Brain pericyte (primary cell): ENCODE data around the gene FILIP1.

Source experiments
- DNase-seq: peaks from one replicate; pipeline ENCODE4 v3.0.0-alpha.2; 2012; ENCODE audit warnings: low read depth, low spot score

FILIP1 gene

GRCh38 chr6:75296811-75297779 lies 196.5 kb downstream of the FILIP1 start:
- no peak for DNase-seq

GRCh38 chr6:75292555-75292954 lies 201.0 kb downstream of the FILIP1 start:
- DNase-seq = no peak

- no peak for DNase-seq
Observed at GRCh38 chr6:75291744-75292143, 201.9 kb downstream of the FILIP1 start.

- no peak for DNase-seq
Observed at GRCh38 chr6:75291331-75291730, 202.3 kb downstream of the FILIP1 start.

- DNase-seq = no peak
Observed at GRCh38 chr6:75290136-75290945, 203.3 kb downstream of the FILIP1 start.

GRCh38 chr6:75288023-75288422 lies 205.6 kb downstream of the FILIP1 start:
- no peak for DNase-seq

- no peak for DNase-seq
Observed at GRCh38 chr6:75287424-75287823, 206.2 kb downstream of the FILIP1 start.

GRCh38 chr6:75286955-75287354 lies 206.6 kb downstream of the FILIP1 start:
- no peak for DNase-seq

GRCh38 chr6:75285283-75285639 lies 208.3 kb downstream of the FILIP1 start:
- no peak for DNase-seq

GRCh38 chr6:75284632-75285282 lies 208.8 kb downstream of the FILIP1 start, which contains the start of gene TMEM30A:
Gene TMEM30A (minus strand): TSS chr6:75284792. CDS start chr6:75284638, 154 bp downstream.
- peak; percentile 97 for DNase-seq

- DNase-seq = no peak
Observed at GRCh38 chr6:75283907-75284631, 209.5 kb downstream of the FILIP1 start.

GRCh38 chr6:75282706-75283105 lies 210.9 kb downstream of the FILIP1 start:
- no peak for DNase-seq

- DNase-seq = no peak
Observed at GRCh38 chr6:75281653-75282052, 211.9 kb downstream of the FILIP1 start.

GRCh38 chr6:75280131-75280855 lies 213.3 kb downstream of the FILIP1 start:
- DNase-seq = no peak

- DNase-seq = no peak
Observed at GRCh38 chr6:75279418-75279817, 214.2 kb downstream of the FILIP1 start.

- no peak for DNase-seq
Observed at GRCh38 chr6:75278474-75279077, 215.0 kb downstream of the FILIP1 start.

GRCh38 chr6:75275067-75275466 lies 218.5 kb downstream of the FILIP1 start:
- no peak for DNase-seq

GRCh38 chr6:75273009-75273408 lies 220.6 kb downstream of the FILIP1 start:
- no peak for DNase-seq

- no peak for DNase-seq
Observed at GRCh38 chr6:75272145-75272840, 221.3 kb downstream of the FILIP1 start.

- no peak for DNase-seq
Observed at GRCh38 chr6:75268988-75269354, 224.6 kb downstream of the FILIP1 start.
